ENCODE measurements around the gene FOXD3. TPM values are rescaled to one million over a fixed set of nuclear protein-coding genes. Genes with fewer than 3 reads are reported as not detected.
A peak's percentile ranks its signal among the peaks of the same experiment; 100 is the strongest.

FOXD3 gene
- total and polyA plus RNA-seq, 9 donors, result 0.20 to 0.79 (median 0.42) TPM; not detected in 3

DNA sequence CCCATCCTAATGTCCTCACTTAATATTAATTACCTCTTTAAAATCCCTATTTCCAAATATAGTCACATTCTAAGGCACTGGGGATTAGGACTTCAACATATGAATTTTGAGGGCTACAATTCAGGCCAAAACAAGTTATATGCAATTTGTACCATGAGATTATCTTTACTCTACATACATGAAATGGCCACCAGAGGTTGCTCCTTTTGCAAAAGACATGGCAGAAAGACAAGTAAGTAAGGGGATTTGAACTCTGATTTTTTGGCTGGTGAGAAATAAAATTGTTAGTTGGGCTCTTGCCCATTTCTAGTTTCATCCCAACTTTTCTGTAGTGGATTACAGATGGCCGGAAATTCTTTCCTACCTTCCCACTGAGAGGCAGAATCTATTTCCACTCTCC lies 40.2 kb downstream of the FOXD3 start:
- Histone ChIP-seq H3K4me1 (ENCODE audit: insufficient read depth) (peaks cover 1% of the 10 kb centered on the region), H3K9me3 (no peaks in the 10 kb centered on the region), H3K4me3 (no peak overlapping the region), H3K27ac (no peak overlapping the region), H3K36me3 (no peaks in the 10 kb centered on the region), H3K27me3 (no peaks in the 10 kb centered on the region)
- no peak for TF ChIP-seq EP300 (IDR thresholded peaks at IDR 0.05)
- TF ChIP-seq, protein P1, sequence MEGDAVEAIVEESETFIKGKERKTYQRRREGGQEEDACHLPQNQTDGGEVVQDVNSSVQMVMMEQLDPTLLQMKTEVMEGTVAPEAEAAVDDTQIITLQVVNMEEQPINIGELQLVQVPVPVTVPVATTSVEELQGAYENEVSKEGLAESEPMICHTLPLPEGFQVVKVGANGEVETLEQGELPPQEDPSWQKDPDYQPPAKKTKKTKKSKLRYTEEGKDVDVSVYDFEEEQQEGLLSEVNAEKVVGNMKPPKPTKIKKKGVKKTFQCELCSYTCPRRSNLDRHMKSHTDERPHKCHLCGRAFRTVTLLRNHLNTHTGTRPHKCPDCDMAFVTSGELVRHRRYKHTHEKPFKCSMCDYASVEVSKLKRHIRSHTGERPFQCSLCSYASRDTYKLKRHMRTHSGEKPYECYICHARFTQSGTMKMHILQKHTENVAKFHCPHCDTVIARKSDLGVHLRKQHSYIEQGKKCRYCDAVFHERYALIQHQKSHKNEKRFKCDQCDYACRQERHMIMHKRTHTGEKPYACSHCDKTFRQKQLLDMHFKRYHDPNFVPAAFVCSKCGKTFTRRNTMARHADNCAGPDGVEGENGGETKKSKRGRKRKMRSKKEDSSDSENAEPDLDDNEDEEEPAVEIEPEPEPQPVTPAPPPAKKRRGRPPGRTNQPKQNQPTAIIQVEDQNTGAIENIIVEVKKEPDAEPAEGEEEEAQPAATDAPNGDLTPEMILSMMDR (IDR thresholded peaks at IDR 0.05), result no peak
- TF ChIP-seq POLR2A (IDR thresholded peaks at IDR 0.05), result no peak
- intact Hi-C loops (cut with DNase I), result no loop called here
- 88 to 94% (median 91%) methylated on average over 1 of the region's 1 CpG for WGBS, 3 donors
- no peak for DNase-seq

DNA sequence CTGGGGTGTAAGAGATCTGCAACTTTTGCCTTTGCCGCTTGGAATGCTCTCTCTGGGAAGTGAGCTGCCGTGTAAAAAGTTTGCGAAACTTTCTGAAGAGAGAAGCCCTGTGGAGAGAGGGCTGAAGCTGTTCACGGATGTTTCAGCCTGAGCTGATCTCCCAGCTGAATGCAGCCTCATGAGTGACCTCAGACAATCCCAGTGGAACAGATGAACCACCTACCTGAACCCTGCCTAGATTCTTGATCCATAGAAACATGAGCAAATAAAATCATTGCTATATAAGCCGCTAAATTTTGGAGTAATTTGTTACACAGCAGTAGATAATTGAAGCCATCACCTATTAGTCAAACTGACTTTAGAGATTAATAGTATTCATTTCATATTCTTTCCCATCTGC lies 40.6 kb downstream of the FOXD3 start:
- Histone ChIP-seq H3K9me3 (no peaks in the 10 kb centered on the region), H3K4me3 (no peak overlapping the region), H3K27me3 (no peaks in the 10 kb centered on the region), H3K27ac (no peak overlapping the region), H3K36me3 (no peaks in the 10 kb centered on the region), H3K4me1 (ENCODE audit: insufficient read depth) (peaks cover 1% of the 10 kb centered on the region)
- WGBS, 3 donors, result 89 to 91% (median 91%) methylated on average over 5 of the region's 5 CpGs
- TF ChIP-seq, protein P1 (IDR thresholded peaks at IDR 0.05), result no peak
- no peak for TF ChIP-seq EP300 (IDR thresholded peaks at IDR 0.05)
- TF ChIP-seq POLR2A (IDR thresholded peaks at IDR 0.05), result no peak
- DNase-seq, result no peak
- intact Hi-C loops (cut with DNase I), result no loop called here

DNA sequence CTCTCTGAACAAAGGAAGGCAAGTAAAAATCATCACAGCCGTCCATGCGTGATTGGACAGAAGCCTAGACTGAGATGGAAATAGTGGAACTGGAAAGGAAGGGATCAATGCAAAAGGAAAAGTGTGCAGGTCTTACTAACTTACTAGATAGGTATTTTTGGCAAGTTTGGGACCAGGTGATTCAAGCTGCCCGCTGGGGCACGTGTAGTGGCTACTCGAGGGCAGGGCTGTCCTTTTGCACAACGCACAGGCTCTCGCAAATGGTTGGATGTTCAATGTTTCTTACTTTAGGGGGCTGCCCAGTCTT lies 44.5 kb downstream of the FOXD3 start:
- Histone ChIP-seq H3K36me3 (no peaks in the 10 kb centered on the region), H3K4me1 (ENCODE audit: insufficient read depth) (peaks cover 3% of the 10 kb centered on the region), H3K9me3 (no peaks in the 10 kb centered on the region), H3K4me3 (peak overlapping the region; percentile 84), H3K27me3 (no peaks in the 10 kb centered on the region), H3K27ac (peak overlapping the region in 1 of 2 donors; percentile 65)
- no peak for DNase-seq
- 79 to 88% (median 82%) methylated on average over 7 of the region's 7 CpGs for WGBS, 3 donors
- no peak for TF ChIP-seq POLR2A (IDR thresholded peaks at IDR 0.05)
- TF ChIP-seq, protein P1 (IDR thresholded peaks at IDR 0.05), result no peak
- TF ChIP-seq EP300 (IDR thresholded peaks at IDR 0.05), result no peak
- intact Hi-C loops (cut with DNase I), result no loop called here

DNA sequence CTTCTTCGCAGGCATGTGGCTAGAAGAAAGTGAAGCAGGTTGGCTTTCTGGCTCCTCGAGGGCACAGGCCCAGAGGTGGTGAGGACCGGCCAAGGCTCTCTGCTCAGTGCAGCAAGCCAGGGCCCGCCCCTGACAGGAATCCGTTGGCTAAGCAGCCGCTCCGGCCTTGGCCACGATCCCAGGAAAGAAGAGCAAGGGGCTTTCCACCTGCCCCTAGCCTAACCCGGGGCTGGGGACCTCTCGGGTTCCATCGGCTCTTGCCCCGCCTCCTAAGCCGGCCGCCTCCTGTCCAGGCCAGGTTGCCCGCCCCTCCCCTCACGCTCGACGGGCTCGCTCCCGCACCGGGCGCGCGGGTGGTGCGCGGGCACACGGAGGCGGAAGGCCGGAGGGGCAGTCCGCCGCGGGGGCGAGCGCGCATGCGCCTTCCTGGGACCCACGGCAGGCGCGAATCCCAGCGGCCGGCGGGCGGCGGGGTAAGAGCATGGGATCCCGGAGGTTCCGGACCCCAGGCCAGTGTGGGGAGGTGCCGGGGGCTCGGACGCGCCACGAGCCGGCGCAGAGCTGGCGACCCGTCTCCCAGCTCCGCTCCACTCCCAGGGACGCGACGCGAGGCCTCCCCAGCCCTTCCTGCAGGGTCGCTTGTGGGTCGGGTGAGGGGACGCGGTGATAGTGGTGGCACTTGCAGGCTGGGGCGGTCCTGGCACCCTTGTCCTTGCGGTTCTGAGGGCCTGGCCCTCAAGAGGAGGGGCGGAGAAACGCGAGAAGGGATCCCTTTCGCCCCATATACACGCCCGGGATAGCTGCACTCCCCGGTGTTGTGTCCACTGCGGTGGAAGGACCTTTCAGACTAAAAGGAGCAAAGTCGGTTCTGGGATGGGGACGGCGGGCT lies 45.1 kb downstream of the FOXD3 start, which contains the start of gene ALG6:
Gene ALG6 (plus strand): TSS at position 413 of the 889 bp plus-strand sequence. CDS start 3,351 bp downstream, outside the sequence.
- intact Hi-C loops (cut with DNase I), result no loop called here
- TF ChIP-seq POLR2A (IDR thresholded peaks at IDR 0.05), result peak; percentile 50
- TF ChIP-seq, protein P1 (IDR thresholded peaks at IDR 0.05), result no peak
- WGBS, 3 donors, result 0 to 1% (median 1%) methylated on average over 60 to 77 of the region's 77 CpGs
- H3K9me3 ChIP-seq, result no peaks in the 10 kb centered on the region
- H3K4me3 ChIP-seq, result peak within 1 kb of the TSS; percentile 84
- peak; percentile 90 to 98 (median 95) for DNase-seq
- H3K27me3 ChIP-seq, result no peaks in the 10 kb centered on the region
- H3K4me1 ChIP-seq (ENCODE audit: insufficient read depth), result peaks cover 3% of the 10 kb centered on the region
- no peaks in the 10 kb centered on the region for H3K36me3 ChIP-seq
- peak within 1 kb of the TSS; percentile 60 to 65 for H3K27ac ChIP-seq
